SW480 (cell line): ENCODE results near the gene LRRTM4.
A peak's percentile ranks its signal among the peaks of the same experiment; 100 is the strongest.

Source experiments
- DNase-seq: peaks from one replicate; pipeline ENCODE4 v3.0.0-alpha.2; 2016; ENCODE audit warnings: low spot score

The LRRTM4 gene

GRCh38 chr2:76985387-76986136 is 536.6 kb downstream of the LRRTM4 start:
- no peak for DNase-seq

GRCh38 chr2:76984359-76984758 is 537.8 kb downstream of the LRRTM4 start:
- DNase-seq: no peak

- DNase-seq: no peak
Measured at GRCh38 chr2:76980067-76980787, 541.9 kb downstream of the LRRTM4 start.

GRCh38 chr2:76977846-76978727 is 544.1 kb downstream of the LRRTM4 start:
- no peak for DNase-seq

- no peak for DNase-seq
Measured at GRCh38 chr2:76975752-76976151, 546.4 kb downstream of the LRRTM4 start.

- DNase-seq: no peak
Measured at GRCh38 chr2:76973610-76974009, 548.6 kb downstream of the LRRTM4 start.

- no peak for DNase-seq
Measured at GRCh38 chr2:76965772-76966171, 556.4 kb downstream of the LRRTM4 start.

- DNase-seq: no peak
Measured at GRCh38 chr2:76958749-76959148, 563.4 kb downstream of the LRRTM4 start.

GRCh38 chr2:76953733-76954347 is 568.3 kb downstream of the LRRTM4 start:
- peak; percentile 65 for DNase-seq

GRCh38 chr2:76946631-76947145 is 575.5 kb downstream of the LRRTM4 start:
- DNase-seq: no peak

GRCh38 chr2:76940559-76940958 is 581.6 kb downstream of the LRRTM4 start:
- DNase-seq: no peak

- DNase-seq: no peak
Measured at GRCh38 chr2:76938153-76938552, 584.0 kb downstream of the LRRTM4 start.

GRCh38 chr2:76932550-76932949 is 589.6 kb downstream of the LRRTM4 start:
- DNase-seq: no peak

GRCh38 chr2:76930056-76930744 is 592.0 kb downstream of the LRRTM4 start:
- DNase-seq: no peak

- DNase-seq: no peak
Measured at GRCh38 chr2:76928026-76928425, 594.1 kb downstream of the LRRTM4 start.

- DNase-seq: no peak
Measured at GRCh38 chr2:76921006-76921405, 601.2 kb downstream of the LRRTM4 start.

GRCh38 chr2:76895469-76895868 is 626.7 kb downstream of the LRRTM4 start:
- DNase-seq: peak; percentile 4

GRCh38 chr2:76870581-76870980 is 651.6 kb downstream of the LRRTM4 start:
- no peak for DNase-seq

GRCh38 chr2:76870011-76870410 is 652.2 kb downstream of the LRRTM4 start:
- no peak for DNase-seq

GRCh38 chr2:76867854-76868253 is 654.3 kb downstream of the LRRTM4 start:
- DNase-seq: no peak

- DNase-seq: no peak
Measured at GRCh38 chr2:76866464-76866863, 655.7 kb downstream of the LRRTM4 start.
